ENCODE results near the gene IFNL2. TPM values are rescaled to one million over a fixed set of nuclear protein-coding genes. Genes with fewer than 3 reads are reported as not detected.

Gene IFNL2
- total RNA-seq, 4 donors from 2014 or later = not detected

DNA sequence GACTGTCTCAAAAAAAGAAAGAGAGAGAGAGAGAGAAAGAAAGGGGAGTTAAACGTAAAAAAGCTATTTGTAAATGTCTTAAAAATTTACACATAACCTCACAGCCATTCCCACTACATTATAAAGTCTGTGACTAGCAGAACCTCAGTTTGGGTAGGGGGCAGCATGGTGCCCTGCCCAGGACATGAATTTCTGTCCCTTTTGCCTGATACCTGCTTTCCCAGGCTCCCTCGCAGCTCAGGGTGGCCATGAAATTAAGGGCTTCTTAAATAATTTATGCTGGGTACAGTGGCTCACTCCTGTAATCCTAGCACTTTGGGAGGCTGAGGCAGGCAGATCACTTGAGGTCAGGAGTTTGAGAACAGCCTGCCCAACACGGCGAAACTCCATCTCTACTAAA, 32.8 kb downstream of the IFNL2 start:
- Histone ChIP-seq H3K27me3 (peaks cover 64% of the 10 kb centered on the region), H3K27ac (no peak overlapping the region), H3K4me3 (no peak overlapping the region), H3K4me1 (no peaks in the 10 kb centered on the region), H3K9me3 (no peaks in the 10 kb centered on the region), H3K36me3 (no peaks in the 10 kb centered on the region)
- TF ChIP-seq POLR2A (IDR thresholded peaks at IDR 0.05) = no peak
- no peak for TF ChIP-seq POLR2AphosphoS5 (IDR thresholded peaks at IDR 0.05)
- TF ChIP-seq EP300 (IDR thresholded peaks at IDR 0.05) = no peak
- TF ChIP-seq, protein P1, sequence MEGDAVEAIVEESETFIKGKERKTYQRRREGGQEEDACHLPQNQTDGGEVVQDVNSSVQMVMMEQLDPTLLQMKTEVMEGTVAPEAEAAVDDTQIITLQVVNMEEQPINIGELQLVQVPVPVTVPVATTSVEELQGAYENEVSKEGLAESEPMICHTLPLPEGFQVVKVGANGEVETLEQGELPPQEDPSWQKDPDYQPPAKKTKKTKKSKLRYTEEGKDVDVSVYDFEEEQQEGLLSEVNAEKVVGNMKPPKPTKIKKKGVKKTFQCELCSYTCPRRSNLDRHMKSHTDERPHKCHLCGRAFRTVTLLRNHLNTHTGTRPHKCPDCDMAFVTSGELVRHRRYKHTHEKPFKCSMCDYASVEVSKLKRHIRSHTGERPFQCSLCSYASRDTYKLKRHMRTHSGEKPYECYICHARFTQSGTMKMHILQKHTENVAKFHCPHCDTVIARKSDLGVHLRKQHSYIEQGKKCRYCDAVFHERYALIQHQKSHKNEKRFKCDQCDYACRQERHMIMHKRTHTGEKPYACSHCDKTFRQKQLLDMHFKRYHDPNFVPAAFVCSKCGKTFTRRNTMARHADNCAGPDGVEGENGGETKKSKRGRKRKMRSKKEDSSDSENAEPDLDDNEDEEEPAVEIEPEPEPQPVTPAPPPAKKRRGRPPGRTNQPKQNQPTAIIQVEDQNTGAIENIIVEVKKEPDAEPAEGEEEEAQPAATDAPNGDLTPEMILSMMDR (IDR thresholded peaks at IDR 0.05) = no peak
- 44 to 86% methylated on average over 2 of the region's 4 CpGs for WGBS, 2 donors (ENCODE audit: low coverage in 1 of 2)
- ATAC-seq = no peak

DNA sequence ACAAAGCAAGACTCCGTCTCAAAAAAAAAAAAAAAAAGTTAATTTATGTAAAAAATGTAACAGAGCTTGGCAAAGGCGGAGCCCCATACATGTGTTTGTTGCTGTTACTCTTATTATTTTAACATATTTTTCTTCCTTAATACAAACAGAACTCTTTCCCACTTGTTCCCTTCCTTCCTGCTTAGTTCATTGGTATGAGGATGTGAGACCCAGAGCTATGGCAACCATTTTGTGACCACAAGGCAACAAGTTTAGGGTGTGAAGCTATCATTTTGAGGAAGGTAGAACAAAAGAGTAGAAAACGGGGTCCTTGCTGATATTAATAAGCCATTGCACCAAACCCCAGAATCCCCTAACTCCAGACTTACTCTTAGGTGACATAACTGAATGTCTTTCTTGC, 33.4 kb downstream of the IFNL2 start:
- H3K27me3 ChIP-seq = peaks cover 64% of the 10 kb centered on the region
- H3K9me3 ChIP-seq = no peaks in the 10 kb centered on the region
- no peaks in the 10 kb centered on the region for H3K4me1 ChIP-seq
- WGBS, 2 donors (ENCODE audit: low coverage in 1 of 2) = 85 to 87% methylated on average over 3 of the region's 3 CpGs
- no peak for ATAC-seq
- TF ChIP-seq POLR2A (IDR thresholded peaks at IDR 0.05) (no peak), EP300 (IDR thresholded peaks at IDR 0.05) (no peak), POLR2AphosphoS5 (IDR thresholded peaks at IDR 0.05) (no peak)
- TF ChIP-seq, protein P1 (IDR thresholded peaks at IDR 0.05) = no peak
- no peak overlapping the region for H3K4me3 ChIP-seq
- no peak overlapping the region for H3K27ac ChIP-seq
- H3K36me3 ChIP-seq = no peaks in the 10 kb centered on the region

DNA sequence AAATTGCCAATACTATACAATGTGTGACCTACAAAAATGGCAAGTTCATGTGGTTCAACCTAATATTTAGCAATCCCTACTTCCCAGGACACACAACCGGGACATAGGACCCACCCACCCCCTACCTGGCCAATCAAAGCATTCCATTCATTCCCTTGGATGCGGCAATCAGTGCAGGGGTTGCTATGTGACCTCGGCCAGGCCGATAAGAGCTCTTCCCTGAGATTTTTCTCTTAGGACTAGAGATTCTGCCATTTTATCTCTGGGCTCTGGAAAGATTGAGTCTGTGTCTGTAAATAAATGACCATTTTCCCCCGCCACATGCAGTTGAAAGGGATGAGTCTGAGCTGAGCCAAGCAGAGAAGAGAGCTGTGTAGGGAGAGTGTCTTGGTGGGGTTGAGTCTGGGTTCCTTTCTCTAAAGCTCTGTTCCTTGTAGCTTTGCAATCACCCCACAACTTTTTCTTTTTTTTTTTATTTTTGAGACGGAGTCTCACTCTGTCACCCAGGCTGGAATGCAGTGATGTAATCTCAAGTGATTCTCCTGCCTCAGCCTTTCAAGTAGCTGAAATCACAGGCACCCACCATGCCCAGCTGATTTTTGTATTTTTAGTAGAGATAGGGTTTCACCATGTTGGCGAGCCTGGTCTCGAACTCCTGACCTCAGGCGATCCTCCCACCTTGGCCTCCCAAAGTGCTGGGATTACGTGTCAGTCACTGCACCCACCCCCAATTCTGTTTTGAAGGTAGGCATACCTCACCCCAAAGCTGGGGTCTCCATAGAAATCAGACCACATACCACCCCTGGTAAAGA, 35.4 kb downstream of the IFNL2 start:
- peaks cover 65% of the 10 kb centered on the region for H3K27me3 ChIP-seq
- peaks cover 0 to 16% (median 7%) of the 10 kb centered on the region in 3 donors for H3K4me1 ChIP-seq
- WGBS, 2 donors (ENCODE audit: low coverage in 1 of 2) = 37 to 40% methylated on average over 6 to 10 of the region's 10 CpGs
- no peaks in the 10 kb centered on the region for H3K36me3 ChIP-seq
- H3K9me3 ChIP-seq = no peaks in the 10 kb centered on the region
- no peak for ATAC-seq
- H3K4me3 ChIP-seq = no peak overlapping the region
- no peak overlapping the region for H3K27ac ChIP-seq
- TF ChIP-seq POLR2AphosphoS5 (IDR thresholded peaks at IDR 0.05) = no peak
- no peak for TF ChIP-seq EP300 (IDR thresholded peaks at IDR 0.05)
- TF ChIP-seq, protein P1 (IDR thresholded peaks at IDR 0.05) = no peak
- no peak for TF ChIP-seq POLR2A (IDR thresholded peaks at IDR 0.05)

DNA sequence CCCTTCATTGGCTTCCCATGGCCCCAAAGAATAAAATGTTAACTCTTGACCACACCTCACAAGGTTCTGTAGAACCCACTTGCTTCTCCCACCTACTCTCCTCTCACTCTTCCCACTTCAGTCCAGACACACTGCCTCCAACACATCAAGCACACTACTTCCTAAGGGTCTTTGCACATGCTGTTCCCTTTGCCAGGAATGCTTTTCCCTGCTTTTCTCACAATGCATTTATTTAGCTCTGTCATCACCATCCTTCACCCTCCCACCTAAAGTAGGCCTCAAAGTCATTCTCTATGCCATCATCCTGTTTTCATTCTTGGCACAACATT, 36.0 kb downstream of the IFNL2 start:
- H3K27me3 ChIP-seq = peaks cover 67% of the 10 kb centered on the region
- H3K4me1 ChIP-seq = peaks cover 0 to 16% (median 7%) of the 10 kb centered on the region in 3 donors
- no peak for TF ChIP-seq EP300 (IDR thresholded peaks at IDR 0.05)
- TF ChIP-seq POLR2AphosphoS5 (IDR thresholded peaks at IDR 0.05) = no peak
- TF ChIP-seq, protein P1 (IDR thresholded peaks at IDR 0.05) = no peak
- no peak for TF ChIP-seq POLR2A (IDR thresholded peaks at IDR 0.05)
- ATAC-seq = no peak
- no peak overlapping the region for H3K4me3 ChIP-seq
- no peaks in the 10 kb centered on the region for H3K36me3 ChIP-seq
- no peak overlapping the region for H3K27ac ChIP-seq
- H3K9me3 ChIP-seq = no peaks in the 10 kb centered on the region
